Calu3 (cell line): ENCODE data around the gene NF1. TPM values are rescaled to one million over a fixed set of nuclear protein-coding genes. Genes with fewer than 3 reads are reported as not detected.

Experiments used
- BruUV-seq: library from RNA; stranded (reverse); fragments of 400-500 nt; replicated peaks from 2 replicates; lab custom pipeline; 2021; lab: Mats Ljungman, UMichigan
- CTCF ChIA-PET: fragments of 300-600 bp; sonication (Branson Sonifier 250); formaldehyde crosslinking; loops from one replicate; lab custom pipeline; 2022; ENCODE audit warnings: antibody characterized with exemption; lab: Charles Lee
- DNase-seq: peaks from one replicate; pipeline ENCODE4 v3.0.0; 2022
- H3K27ac Mint-ChIP-seq: one replicate; pipeline ENCODE4 v1.8.0; 2022; ENCODE audit warnings: mixed read lengths; ENCODE audit not compliant: unreplicated experiment
- H3K27me3 Mint-ChIP-seq: one replicate; pipeline ENCODE4 v1.8.0; 2022; ENCODE audit warnings: mixed read lengths; ENCODE audit not compliant: unreplicated experiment
- H3K36me3 Mint-ChIP-seq: one replicate; pipeline ENCODE4 v1.8.0; 2022; ENCODE audit warnings: mild to moderate bottlenecking, moderate library complexity, mixed read lengths; ENCODE audit not compliant: insufficient read depth, unreplicated experiment
- H3K4me1 Mint-ChIP-seq: one replicate; pipeline ENCODE4 v1.8.0; 2022; ENCODE audit warnings: mild to moderate bottlenecking, low read depth, mixed read lengths; ENCODE audit not compliant: unreplicated experiment
- H3K4me3 Mint-ChIP-seq: one replicate; pipeline ENCODE4 v1.8.0; 2022; ENCODE audit warnings: mild to moderate bottlenecking, low read depth, moderate library complexity, mixed read lengths; ENCODE audit not compliant: unreplicated experiment
- H3K9me3 Mint-ChIP-seq: one replicate; pipeline ENCODE4 v1.8.0; 2022; ENCODE audit warnings: low read depth, mixed read lengths; ENCODE audit not compliant: unreplicated experiment
- CTCF ChIP-seq: fragments of 200-600 bp; IDR thresholded peaks from one replicate; pipeline ENCODE4 v1.8.0; 2022; ENCODE audit warnings: antibody characterized with exemption; ENCODE audit not compliant: unreplicated experiment
- intact Hi-C: fragments of 100-400 bp; cut with micrococcal nuclease; formaldehyde crosslinking; loops from one replicate; pipeline ENCODE4 v1.10.0; 2022; ENCODE audit not compliant: unreplicated experiment
- total RNA-seq: library from RNA; stranded (reverse); gene quantifications from 2 replicates; pipeline ENCODE4 v1.2.3, GENCODE V29; 2022

The NF1 gene
- total RNA-seq, 1 experiment from 2014 or later = 64.7 TPM

GRCh38 chr17:31050948-31051347 lies 43.8 kb upstream of the NF1 start:
- BruUV-seq = no TSS peak
- H3K4me1 Mint-ChIP-seq = peaks cover 16% of the 10 kb centered on the region
- intact Hi-C loops = no loop called here
- no peak for DNase-seq
- TF ChIP-seq CTCF = no peak
- CTCF ChIA-PET = no interaction called here
- H3K4me3 Mint-ChIP-seq = no peak overlapping the region
- no peak overlapping the region for H3K27ac Mint-ChIP-seq
- H3K36me3 Mint-ChIP-seq = no peaks in the 10 kb centered on the region
- H3K27me3 Mint-ChIP-seq = peaks cover 25% of the 10 kb centered on the region
- H3K9me3 Mint-ChIP-seq = no peaks in the 10 kb centered on the region

- Mint-ChIP-seq H3K4me1 (peaks cover 16% of the 10 kb centered on the region), H3K9me3 (no peaks in the 10 kb centered on the region), H3K27ac (peak overlapping the region; percentile 24), H3K36me3 (no peaks in the 10 kb centered on the region), H3K27me3 (peaks cover 24% of the 10 kb centered on the region), H3K4me3 (no peak overlapping the region)
- no peak for TF ChIP-seq CTCF
- no peak for DNase-seq
- BruUV-seq = no TSS peak
- intact Hi-C loops = no loop called here
- CTCF ChIA-PET = interaction anchor here (1.2 kb wide), 1 partner anchor 11 kb away, joined by 3 read pairs; no protein-coding TSS in a partner anchor
Observed at GRCh38 chr17:31051506-31051905, 43.3 kb upstream of the NF1 start.

- no TSS peak for BruUV-seq
- CTCF ChIA-PET = interaction anchor here (1.2 to 1.3 kb wide), 2 partner anchors 12 to 16 kb away, joined by 3 read pairs; no protein-coding TSS in a partner anchor
- Mint-ChIP-seq H3K27ac (peak overlapping the region; percentile 24), H3K4me1 (peaks cover 16% of the 10 kb centered on the region), H3K9me3 (no peaks in the 10 kb centered on the region), H3K36me3 (no peaks in the 10 kb centered on the region), H3K27me3 (peaks cover 16% of the 10 kb centered on the region), H3K4me3 (no peak overlapping the region)
- intact Hi-C loops = no loop called here
- DNase-seq = peak; percentile 32
- no peak for TF ChIP-seq CTCF
Observed at GRCh38 chr17:31052187-31052889, 42.4 kb upstream of the NF1 start.

- no peak for DNase-seq
- peaks cover 9% of the 10 kb centered on the region for H3K27me3 Mint-ChIP-seq
- H3K36me3 Mint-ChIP-seq = no peaks in the 10 kb centered on the region
- BruUV-seq = no TSS peak
- H3K27ac Mint-ChIP-seq = no peak overlapping the region
- no peaks in the 10 kb centered on the region for H3K9me3 Mint-ChIP-seq
- intact Hi-C loops = no loop called here
- CTCF ChIA-PET = interaction anchor here (1.3 kb wide), 1 partner anchor 15 kb away, joined by 3 read pairs; no protein-coding TSS in a partner anchor
- no peak for TF ChIP-seq CTCF
- peaks cover 16% of the 10 kb centered on the region for H3K4me1 Mint-ChIP-seq
- no peak overlapping the region for H3K4me3 Mint-ChIP-seq
Observed at GRCh38 chr17:31053071-31053470, 41.7 kb upstream of the NF1 start.
